SK-N-SH (cell line): ENCODE results near the gene LINGO3. TPM values are rescaled to one million over a fixed set of nuclear protein-coding genes. Genes with fewer than 3 reads are reported as not detected.
A peak's percentile ranks its signal among the peaks of the same experiment; 100 is the strongest.

Experiments used
- CTCF ChIA-PET: fragments of 300-600, 350-600 bp; formaldehyde crosslinking; extraction: SDS; loops from one replicate; lab custom pipeline; 2021; lab: Yijun Ruan, JAX
- POLR2A ChIA-PET: fragments of 350-600 bp; sonication (Branson Sonifier 250); formaldehyde crosslinking; extraction: SDS; loops from one replicate; lab custom pipeline; 2020; ENCODE audit warnings: antibody characterized with exemption, inconsistent platforms; lab: Yijun Ruan, JAX
- DNase-seq: peaks from one replicate; pipeline ENCODE4 v3.0.0; 2012
- H2AFZ ChIP-seq: fragments of 200-600 bp; sonication (generic); 2 replicates; pipeline ENCODE4 v1.8.1; 2016; ENCODE audit warnings: antibody characterized with exemption, mild to moderate bottlenecking, low read depth
- H3F3A ChIP-seq: fragments of 200-600 bp; sonication (generic); replicated peaks from 2 replicates; pipeline ENCODE3; 2016; ENCODE audit warnings: antibody characterized with exemption, mild to moderate bottlenecking; ENCODE audit not compliant: insufficient read depth
- H3K27ac ChIP-seq, 2 experiments: fragments of 200-500 bp in 1 of 2; fragments of 200-600 bp in 1 of 2; sonication (Bioruptor generic) in 1 of 2; sonication (generic), shearing (Covaris generic) in 1 of 2; 2 replicates each; pipeline versions ENCODE4 v1.5.1 to v1.6.1; 2014 to 2016; ENCODE audit warnings: low read depth in 2 of 2, inconsistent platforms in 1 of 2, low read length in 1 of 2, mild to moderate bottlenecking in 1 of 2, mixed read lengths in 1 of 2
- H3K27me3 ChIP-seq: fragments of 200-600 bp; sonication (generic), shearing (Covaris generic); 2 replicates; pipeline ENCODE4 v1.6.1; 2016; ENCODE audit warnings: mixed run types; ENCODE audit not compliant: insufficient read depth
- H3K36me3 ChIP-seq, 2 experiments: fragments of 200-500 bp in 1 of 2; fragments of 200-600 bp in 1 of 2; sonication (Bioruptor generic) in 1 of 2; sonication (generic) in 1 of 2; replicated peaks in 1 of 2; 2 replicates each; pipeline versions ENCODE3 to v1.5.1; 2014 to 2016; ENCODE audit warnings: low read length in 1 of 2, mild to moderate bottlenecking in 1 of 2; ENCODE audit not compliant: insufficient read depth in 2 of 2, control insufficient read depth in 1 of 2
- H3K4me1 ChIP-seq, 2 experiments: fragments of 200-500 bp in 1 of 2; fragments of 200-600 bp in 1 of 2; sonication (Bioruptor generic) in 1 of 2; sonication (generic), shearing (Covaris generic) in 1 of 2; 2 replicates each; pipeline versions ENCODE4 v1.5.1 to v1.6.1; 2014 to 2016; ENCODE audit warnings: low read depth in 1 of 2, low read length in 1 of 2, mixed run types in 1 of 2; ENCODE audit not compliant: insufficient read depth in 2 of 2, control insufficient read depth in 1 of 2
- H3K4me2 ChIP-seq: fragments of 200-600 bp; sonication (generic), shearing (Covaris generic); 2 replicates; pipeline ENCODE4 v1.6.1; 2017; ENCODE audit warnings: mixed run types
- H3K4me3 ChIP-seq, 2 experiments: fragments of 200-500 bp in 1 of 2; fragments of 200-600 bp in 1 of 2; sonication (Bioruptor generic) in 1 of 2; sonication (generic), shearing (Covaris generic) in 1 of 2; 2 replicates each; pipeline versions ENCODE4 v1.5.1 to v1.8.1; 2014 to 2016; ENCODE audit warnings: low read depth in 2 of 2, inconsistent platforms in 1 of 2, low read length in 1 of 2, mild to moderate bottlenecking in 1 of 2, mixed read lengths in 1 of 2, moderate library complexity in 1 of 2
- H3K79me2 ChIP-seq: fragments of 200-600 bp; sonication (generic); 2 replicates; pipeline ENCODE4 v1.8.1; 2017; ENCODE audit warnings: mild to moderate bottlenecking; ENCODE audit not compliant: insufficient read depth
- H3K9ac ChIP-seq: fragments of 200-600 bp; sonication (generic); 2 replicates; pipeline ENCODE4 v1.6.1; 2017; ENCODE audit warnings: mixed run types
- H3K9me2 ChIP-seq: fragments of 200-600 bp; sonication (generic); 2 replicates; pipeline ENCODE4 v1.6.1; 2017; ENCODE audit warnings: mixed run types
- H3K9me3 ChIP-seq: fragments of 200-600 bp; sonication (generic); 2 replicates; pipeline ENCODE4 v1.6.1; 2017; ENCODE audit warnings: mixed run types, mild to moderate bottlenecking, moderate library complexity
- H4K20me1 ChIP-seq: fragments of 200-600 bp; sonication (generic); 2 replicates; pipeline ENCODE4 v1.6.1; 2017; ENCODE audit warnings: mild to moderate bottlenecking, mixed run types; ENCODE audit not compliant: insufficient read depth
- CHD2 ChIP-seq: fragments of 150-350 bp; IDR thresholded peaks from 2 replicates; pipeline ENCODE4 v1.6.1; 2018; ENCODE audit warnings: low read length; ENCODE audit not compliant: partially characterized antibody
- FOSL2 ChIP-seq: IDR thresholded peaks from 2 replicates; pipeline ENCODE4 v1.4.0; 2012; ENCODE audit warnings: low read depth, mild to moderate bottlenecking, moderate library complexity, borderline replicate concordance
- FOXM1 ChIP-seq: IDR thresholded peaks from 2 replicates; pipeline ENCODE4 v1.4.0; 2012; ENCODE audit warnings: low read depth, mild to moderate bottlenecking
- GABPA ChIP-seq: IDR thresholded peaks from 2 replicates; pipeline ENCODE4 v1.4.0; 2012; ENCODE audit warnings: low read depth, mild to moderate bottlenecking
- GATA2 ChIP-seq: sonication (generic); formaldehyde crosslinking; IDR thresholded peaks from 2 replicates; pipeline ENCODE4 v1.5.0; 2020; ENCODE audit warnings: mild to moderate bottlenecking, missing genetic modification reagents
- NFIC ChIP-seq: IDR thresholded peaks from 2 replicates; pipeline ENCODE4 v1.4.0; 2012; ENCODE audit warnings: borderline replicate concordance
- PBX3 ChIP-seq: IDR thresholded peaks from 2 replicates; pipeline ENCODE4; 2012
- RAD21 ChIP-seq: IDR thresholded peaks from 2 replicates; pipeline ENCODE4 v1.6.1; 2012; ENCODE audit warnings: mild to moderate bottlenecking, low read length
- SIN3A ChIP-seq: IDR thresholded peaks from 2 replicates; pipeline ENCODE4 v1.6.1; 2012; ENCODE audit warnings: low read depth, mild to moderate bottlenecking, low read length, moderate library complexity, borderline replicate concordance
- TAF1 ChIP-seq: IDR thresholded peaks from 2 replicates; pipeline ENCODE4 v1.6.1; 2012; ENCODE audit warnings: low read depth, mild to moderate bottlenecking, low read length, moderate library complexity, borderline replicate concordance
- TCF12 ChIP-seq: IDR thresholded peaks from 2 replicates; pipeline ENCODE4 v1.4.0; 2012
- USF1 ChIP-seq: IDR thresholded peaks from 2 replicates; pipeline ENCODE4 v1.4.0; 2012; ENCODE audit warnings: low read depth, borderline replicate concordance
- ZBTB33 ChIP-seq: IDR thresholded peaks from 2 replicates; pipeline ENCODE4 v1.4.0; 2012; ENCODE audit warnings: low read depth, borderline replicate concordance
- WGBS: methylation state at CpG from one replicate; pipeline ENCODE4 v1.1.6; 2017; ENCODE audit warnings: low lambda C conversion rate; 5-methylcytosine and 5-hydroxymethylcytosine counted together
- polyA plus RNA-seq, 3 experiments: library from polyadenylated mRNA; depleted of rRNA; stranded (reverse); fragments of >200 nt; gene quantifications; 2 replicates each; pipeline ENCODE4 v1.2.3, GENCODE V29; 2012

The LINGO3 gene
- polyA plus RNA-seq, 1 of the 3 experiments (the other 2 are of a cell fraction), result not detected

- H3K79me2 ChIP-seq, result peaks cover 64% of the 10 kb centered on the region
- H4K20me1 ChIP-seq, result peaks cover 59% of the 10 kb centered on the region
- DNase-seq, result no peak
- H2AFZ ChIP-seq, result no peak overlapping the region
- peaks cover 17 to 26% of the 10 kb centered on the region in 2 experiments for H3K36me3 ChIP-seq
- H3K4me3 ChIP-seq, result peak overlapping the region in 1 of 2 experiments; percentile 36; a peak in 2 of 4 replicates
- H3K9me3 ChIP-seq, result no peaks in the 10 kb centered on the region
- peaks cover 4 to 28% of the 10 kb centered on the region in 2 experiments; a peak in 1 of 4 replicates for H3K4me1 ChIP-seq
- peak overlapping the region; percentile 90 for H3K4me2 ChIP-seq
- TF ChIP-seq FOSL2 (no peak), CHD2 (no peak), TAF1 (no peak), ZBTB33 (no peak), NFIC (no peak), TCF12 (no peak), SIN3A (no peak), USF1 (no peak), RAD21 (no peak), FOXM1 (no peak), PBX3 (no peak), GABPA (no peak), GATA2 (CRISPR knock-in tag) (no peak)
- POLR2A ChIA-PET, result interaction anchor here (0.6 to 1.9 kb wide), 5 partner anchors 15 to 120 kb away, joined by 3 to 6 read pairs (median 3); no protein-coding TSS in a partner anchor
- H3F3A ChIP-seq, result peaks cover 17% of the 10 kb centered on the region
- no peak overlapping the region for H3K9ac ChIP-seq
- H3K27me3 ChIP-seq, result no peaks in the 10 kb centered on the region
- 96% methylated on average over 9 of the region's 9 CpGs for WGBS
- peak overlapping the region; percentile 1 to 46; a peak in 3 of 4 replicates for H3K27ac ChIP-seq
- H3K9me2 ChIP-seq, result no peaks in the 10 kb centered on the region
- CTCF ChIA-PET, result interaction anchor here (0.6 to 11.9 kb wide), 20 partner anchors 9 to 1041 kb away, joined by 3 to 284 read pairs (median 8); partner anchors contain the start of genes LINGO3, LSM7, PLEKHJ1 and SF3A2
These were observed 33.7 kb downstream of the LINGO3 start for GRCh38 chr19:2274185-2274711.
